ENCODE measurements around the gene FOXS1.
A peak's percentile ranks its signal among the peaks of the same experiment; 100 is the strongest.

Gene FOXS1

DNA sequence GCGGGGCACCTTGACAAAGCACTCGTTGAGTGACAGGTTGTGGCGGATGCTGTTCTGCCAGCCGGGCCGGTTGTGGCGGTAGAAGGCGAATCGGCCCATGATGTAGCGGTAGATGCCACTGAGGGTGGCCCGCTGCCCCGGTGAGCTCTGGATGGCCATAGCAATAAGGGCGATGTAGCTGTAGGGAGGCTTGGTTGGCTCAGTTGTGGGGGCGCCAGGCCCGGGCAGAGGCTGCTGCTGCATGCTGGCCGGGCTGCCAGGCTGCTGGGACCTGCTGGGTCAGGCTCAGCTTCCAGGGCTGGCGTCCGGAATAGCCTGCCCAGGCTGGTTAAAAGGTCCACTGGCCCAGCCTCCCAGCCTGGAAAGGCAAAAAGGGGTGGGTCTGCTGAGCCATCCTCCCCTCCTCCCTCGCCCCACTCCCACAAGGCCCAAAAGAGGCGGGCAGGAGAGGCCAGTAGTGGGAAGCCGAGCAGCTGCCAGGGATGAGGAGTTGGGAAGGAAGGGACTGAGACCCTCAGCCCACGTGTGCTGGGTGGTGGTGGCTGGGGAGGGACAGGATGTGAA lies at the start of gene FOXS1:
TSS of gene FOXS1 (minus strand) at position 305 of the 564 bp plus-strand sequence. CDS start at position 243, 62 bp downstream.
- Histone ChIP-seq H3K36me3 (ENCODE audit: insufficient read depth, low read length) (no peaks in the 10 kb centered on the region), H3K27ac (ENCODE audit: low read depth, low read length) (no peak within 1 kb of the TSS), H3K9me3 (ENCODE audit: low read length) (no peaks in the 10 kb centered on the region), H3K9ac (ENCODE audit: low read length) (no peak within 1 kb of the TSS), H3K4me3 (ENCODE audit: low read depth in 1 of 2, low read length in 2 of 2) (no peak within 1 kb of the TSS), H3K4me1 (ENCODE audit: insufficient read depth, low read length) (no peaks in the 10 kb centered on the region), H3K27me3 (ENCODE audit: control insufficient read depth in 1 of 2, insufficient read depth in 2 of 2, low read length in 2 of 2) (peaks cover 0 to 16% of the 10 kb centered on the region in 2 donors)

DNA sequence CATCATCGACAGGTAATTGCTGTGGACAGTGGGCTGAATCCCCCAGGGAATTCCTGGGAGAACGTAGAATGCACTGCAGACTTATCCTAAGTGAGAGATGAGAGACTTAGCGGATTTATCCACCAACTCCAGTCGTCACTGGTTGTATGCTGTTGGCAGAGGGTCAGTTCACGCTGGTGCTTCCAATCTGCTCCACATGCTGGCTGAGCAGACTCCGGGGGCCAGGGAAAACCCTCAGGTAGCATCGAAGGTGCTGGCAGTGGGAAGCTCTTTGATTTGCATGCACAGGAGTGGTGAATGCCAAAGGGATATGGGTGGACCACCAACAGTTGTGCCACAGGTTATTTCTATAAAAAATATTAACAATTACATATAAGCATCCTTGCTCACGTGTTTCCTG lies 45.2 kb upstream of the FOXS1 start:
- no peaks in the 10 kb centered on the region for H3K9me3 ChIP-seq (ENCODE audit: low read length)
- H3K9ac ChIP-seq (ENCODE audit: low read length) = no peak overlapping the region
- H3K27me3 ChIP-seq (ENCODE audit: control insufficient read depth in 1 of 2, insufficient read depth in 2 of 2, low read length in 2 of 2) = no peaks in the 10 kb centered on the region
- no peak overlapping the region for H3K4me3 ChIP-seq (ENCODE audit: low read depth in 1 of 2, low read length in 2 of 2)
- H3K27ac ChIP-seq (ENCODE audit: low read depth, low read length) = no peak overlapping the region
- peaks cover 4% of the 10 kb centered on the region for H3K4me1 ChIP-seq (ENCODE audit: insufficient read depth, low read length)
- H3K36me3 ChIP-seq (ENCODE audit: insufficient read depth, low read length) = no peaks in the 10 kb centered on the region

DNA sequence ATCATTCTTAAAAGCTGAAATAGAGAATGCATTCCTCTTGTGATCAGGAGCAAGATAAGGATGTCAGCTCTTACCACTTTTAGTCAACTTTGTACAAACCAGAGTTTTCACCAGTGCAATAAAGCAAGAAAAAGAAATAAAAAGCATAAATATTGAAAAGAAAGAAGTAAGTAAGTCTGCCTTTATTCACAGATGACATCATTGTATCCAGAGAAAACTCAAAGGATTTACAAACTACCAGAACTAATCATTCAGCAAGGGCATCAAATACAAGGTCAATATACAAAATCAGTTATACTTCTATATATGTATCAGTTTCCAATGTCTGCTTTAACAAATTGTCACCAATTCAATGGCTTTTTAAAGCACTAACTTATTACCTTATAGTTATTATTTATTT lies 38.4 kb upstream of the FOXS1 start:
- H3K36me3 ChIP-seq (ENCODE audit: insufficient read depth, low read length) = no peaks in the 10 kb centered on the region

GRCh38 chr20:31881945-31882344 lies 36.5 kb upstream of the FOXS1 start:
- Histone ChIP-seq H3K9ac (ENCODE audit: low read length) (no peak overlapping the region), H3K27me3 (ENCODE audit: control insufficient read depth in 1 of 2, insufficient read depth in 2 of 2, low read length in 2 of 2) (no peaks in the 10 kb centered on the region), H3K27ac (ENCODE audit: low read depth, low read length) (no peak overlapping the region), H3K4me3 (ENCODE audit: low read depth in 1 of 2, low read length in 2 of 2) (no peak overlapping the region), H3K9me3 (ENCODE audit: low read length) (no peaks in the 10 kb centered on the region), H3K4me1 (ENCODE audit: insufficient read depth, low read length) (no peaks in the 10 kb centered on the region), H3K36me3 (ENCODE audit: insufficient read depth, low read length) (no peaks in the 10 kb centered on the region)

More for the DNA sequence above, 38.4 kb upstream of the FOXS1 start:
- H3K27ac ChIP-seq (ENCODE audit: low read depth, low read length) = no peak overlapping the region
- H3K4me1 ChIP-seq (ENCODE audit: insufficient read depth, low read length) = no peaks in the 10 kb centered on the region
- H3K9me3 ChIP-seq (ENCODE audit: low read length) = no peaks in the 10 kb centered on the region
- no peak overlapping the region for H3K4me3 ChIP-seq (ENCODE audit: low read depth in 1 of 2, low read length in 2 of 2)
- no peak overlapping the region for H3K9ac ChIP-seq (ENCODE audit: low read length)
- H3K27me3 ChIP-seq (ENCODE audit: control insufficient read depth in 1 of 2, insufficient read depth in 2 of 2, low read length in 2 of 2) = no peaks in the 10 kb centered on the region

GRCh38 chr20:31879143-31879987 lies 34.0 kb upstream of the FOXS1 start:
- Histone ChIP-seq H3K4me3 (ENCODE audit: low read depth in 1 of 2, low read length in 2 of 2) (peak overlapping the region; percentile 59 to 80), H3K27ac (ENCODE audit: low read depth, low read length) (peak overlapping the region; percentile 76), H3K36me3 (ENCODE audit: insufficient read depth, low read length) (no peaks in the 10 kb centered on the region), H3K9me3 (ENCODE audit: low read length) (no peaks in the 10 kb centered on the region), H3K9ac (ENCODE audit: low read length) (no peak overlapping the region), H3K27me3 (ENCODE audit: control insufficient read depth in 1 of 2, insufficient read depth in 2 of 2, low read length in 2 of 2) (no peaks in the 10 kb centered on the region), H3K4me1 (ENCODE audit: insufficient read depth, low read length) (no peaks in the 10 kb centered on the region)

- H3K27ac ChIP-seq (ENCODE audit: low read depth, low read length) = no peak overlapping the region
- no peaks in the 10 kb centered on the region for H3K36me3 ChIP-seq (ENCODE audit: insufficient read depth, low read length)
- no peaks in the 10 kb centered on the region for H3K27me3 ChIP-seq (ENCODE audit: control insufficient read depth in 1 of 2, insufficient read depth in 2 of 2, low read length in 2 of 2)
- no peaks in the 10 kb centered on the region for H3K9me3 ChIP-seq (ENCODE audit: low read length)
- H3K4me3 ChIP-seq (ENCODE audit: low read depth in 1 of 2, low read length in 2 of 2) = no peak overlapping the region
- no peak overlapping the region for H3K9ac ChIP-seq (ENCODE audit: low read length)
- H3K4me1 ChIP-seq (ENCODE audit: insufficient read depth, low read length) = no peaks in the 10 kb centered on the region
These were observed 32.3 kb upstream of the FOXS1 start for GRCh38 chr20:31877684-31878083.

GRCh38 chr20:31875671-31876070 lies 30.3 kb upstream of the FOXS1 start:
- Histone ChIP-seq H3K9ac (ENCODE audit: low read length) (no peak overlapping the region), H3K27me3 (ENCODE audit: control insufficient read depth in 1 of 2, insufficient read depth in 2 of 2, low read length in 2 of 2) (peaks cover 0 to 6% of the 10 kb centered on the region in 2 donors), H3K36me3 (ENCODE audit: insufficient read depth, low read length) (no peaks in the 10 kb centered on the region), H3K4me1 (ENCODE audit: insufficient read depth, low read length) (no peaks in the 10 kb centered on the region), H3K27ac (ENCODE audit: low read depth, low read length) (no peak overlapping the region), H3K9me3 (ENCODE audit: low read length) (no peaks in the 10 kb centered on the region), H3K4me3 (ENCODE audit: low read depth in 1 of 2, low read length in 2 of 2) (no peak overlapping the region)

GRCh38 chr20:31872406-31872805 lies 27.0 kb upstream of the FOXS1 start:
- Histone ChIP-seq H3K27me3 (ENCODE audit: control insufficient read depth in 1 of 2, insufficient read depth in 2 of 2, low read length in 2 of 2) (peaks cover 0 to 24% of the 10 kb centered on the region in 2 donors), H3K4me3 (ENCODE audit: low read depth in 1 of 2, low read length in 2 of 2) (no peak overlapping the region), H3K36me3 (ENCODE audit: insufficient read depth, low read length) (no peaks in the 10 kb centered on the region), H3K4me1 (ENCODE audit: insufficient read depth, low read length) (peaks cover 7% of the 10 kb centered on the region), H3K27ac (ENCODE audit: low read depth, low read length) (no peak overlapping the region), H3K9me3 (ENCODE audit: low read length) (no peaks in the 10 kb centered on the region), H3K9ac (ENCODE audit: low read length) (no peak overlapping the region)

GRCh38 chr20:31871618-31871954 lies 26.2 kb upstream of the FOXS1 start:
- no peak overlapping the region for H3K27ac ChIP-seq (ENCODE audit: low read depth, low read length)
- no peak overlapping the region for H3K4me3 ChIP-seq (ENCODE audit: low read depth in 1 of 2, low read length in 2 of 2)
- no peak overlapping the region for H3K9ac ChIP-seq (ENCODE audit: low read length)

GRCh38 chr20:31870726-31871617 lies 25.6 kb upstream of the FOXS1 start:
- H3K4me3 ChIP-seq (ENCODE audit: low read depth in 1 of 2, low read length in 2 of 2) = peak overlapping the region; percentile 62 to 63
- H3K9ac ChIP-seq (ENCODE audit: low read length) = no peak overlapping the region
- no peaks in the 10 kb centered on the region for H3K36me3 ChIP-seq (ENCODE audit: insufficient read depth, low read length)
- H3K4me1 ChIP-seq (ENCODE audit: insufficient read depth, low read length) = peaks cover 7% of the 10 kb centered on the region
- H3K9me3 ChIP-seq (ENCODE audit: low read length) = no peaks in the 10 kb centered on the region
- H3K27ac ChIP-seq (ENCODE audit: low read depth, low read length) = no peak overlapping the region
- H3K27me3 ChIP-seq (ENCODE audit: control insufficient read depth in 1 of 2, insufficient read depth in 2 of 2, low read length in 2 of 2) = peaks cover 0 to 24% of the 10 kb centered on the region in 2 donors

More at GRCh38 chr20:31871618-31871954, 26.2 kb upstream of the FOXS1 start:
- Histone ChIP-seq H3K9me3 (ENCODE audit: low read length) (no peaks in the 10 kb centered on the region), H3K27me3 (ENCODE audit: control insufficient read depth in 1 of 2, insufficient read depth in 2 of 2, low read length in 2 of 2) (peaks cover 0 to 24% of the 10 kb centered on the region in 2 donors), H3K4me1 (ENCODE audit: insufficient read depth, low read length) (peaks cover 7% of the 10 kb centered on the region), H3K36me3 (ENCODE audit: insufficient read depth, low read length) (no peaks in the 10 kb centered on the region)

Data from muscle layer of colon (tissue), 2 donors.